Osteocyte (in vitro differentiated cells): ENCODE measurements around the gene FAM149A. TPM values are rescaled to one million over a fixed set of nuclear protein-coding genes. Genes with fewer than 3 reads are reported as not detected.
A peak's percentile ranks its signal among the peaks of the same experiment; 100 is the strongest.

ENCODE experiments used
- DNase-seq: peaks from one replicate; pipeline ENCODE4 v3.0.0; 2021; ENCODE audit warnings: mixed read lengths; ENCODE audit not compliant: unreplicated experiment; ENCODE audit errors: extremely low spot score
- H3K27ac Mint-ChIP-seq: one replicate; pipeline ENCODE4 v1.8.0; 2021; ENCODE audit warnings: mild to moderate bottlenecking, mixed read lengths; ENCODE audit not compliant: unreplicated experiment
- H3K27me3 Mint-ChIP-seq: one replicate; pipeline ENCODE4 v1.8.0; 2021; ENCODE audit warnings: mixed read lengths; ENCODE audit not compliant: unreplicated experiment
- H3K36me3 Mint-ChIP-seq: one replicate; pipeline ENCODE4 v1.8.0; 2021; ENCODE audit warnings: mixed read lengths; ENCODE audit not compliant: unreplicated experiment
- H3K4me1 Mint-ChIP-seq: one replicate; pipeline ENCODE4 v1.8.0; 2021; ENCODE audit warnings: mixed read lengths; ENCODE audit not compliant: unreplicated experiment
- H3K4me3 Mint-ChIP-seq: one replicate; pipeline ENCODE4 v1.8.0; 2021; ENCODE audit warnings: mild to moderate bottlenecking, moderate library complexity, mixed read lengths; ENCODE audit not compliant: unreplicated experiment
- H3K9me3 Mint-ChIP-seq: one replicate; pipeline ENCODE4 v1.8.0; 2021; ENCODE audit warnings: mixed read lengths; ENCODE audit not compliant: unreplicated experiment
- total RNA-seq: library from RNA; stranded (reverse); gene quantifications from 2 replicates; pipeline ENCODE4 v1.2.1, GENCODE V29; 2021
- TF ChIP-seq, protein P1 (sequence below): fragments of 200-600 bp; sonication (generic); IDR thresholded peaks from 2 replicates; pipeline ENCODE4 v1.5.0; 2021; ENCODE audit warnings: antibody characterized with exemption, mild to moderate bottlenecking, moderate library complexity

The FAM149A gene
- total RNA-seq, 1 donor from 2014 or later, result 2.3 TPM

DNA sequence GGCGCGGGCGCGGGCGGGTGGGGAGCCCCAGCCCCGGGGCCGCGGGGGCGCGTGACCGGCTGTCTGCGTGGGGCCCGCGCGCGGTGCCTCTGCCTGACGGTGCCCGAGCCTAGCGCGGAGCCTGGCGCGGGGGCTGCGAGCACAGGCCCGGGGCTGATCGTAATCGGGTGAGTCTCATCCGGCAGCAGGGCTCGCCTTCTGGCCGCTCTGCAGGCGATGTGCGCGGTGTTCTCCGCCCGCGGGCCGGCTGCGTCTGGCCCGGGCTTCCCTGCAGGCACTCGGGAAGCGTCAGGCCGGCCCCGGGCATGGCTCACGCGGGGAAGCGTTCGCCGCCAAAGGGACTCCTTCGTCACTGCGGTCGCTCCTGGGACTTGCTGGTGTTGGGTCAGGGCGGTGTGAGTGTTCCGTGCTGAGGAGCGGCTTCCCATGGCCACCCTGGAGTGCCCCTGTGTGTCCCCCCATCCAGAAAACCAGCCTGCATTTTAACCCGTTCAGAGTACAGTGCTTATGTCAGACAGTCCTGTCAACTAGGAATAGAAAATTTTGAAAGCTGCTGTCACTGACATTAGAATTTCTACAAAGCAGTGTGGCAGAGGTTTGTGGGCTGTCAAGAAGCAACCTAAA is 40.6 kb downstream of the FAM149A start:
- H3K4me1 Mint-ChIP-seq, result peaks cover 12% of the 10 kb centered on the region
- H3K9me3 Mint-ChIP-seq, result no peaks in the 10 kb centered on the region
- DNase-seq, result no peak
- H3K27ac Mint-ChIP-seq, result peak overlapping the region; percentile 56
- peak overlapping the region; percentile 80 for H3K4me3 Mint-ChIP-seq
- TF ChIP-seq, protein P1, sequence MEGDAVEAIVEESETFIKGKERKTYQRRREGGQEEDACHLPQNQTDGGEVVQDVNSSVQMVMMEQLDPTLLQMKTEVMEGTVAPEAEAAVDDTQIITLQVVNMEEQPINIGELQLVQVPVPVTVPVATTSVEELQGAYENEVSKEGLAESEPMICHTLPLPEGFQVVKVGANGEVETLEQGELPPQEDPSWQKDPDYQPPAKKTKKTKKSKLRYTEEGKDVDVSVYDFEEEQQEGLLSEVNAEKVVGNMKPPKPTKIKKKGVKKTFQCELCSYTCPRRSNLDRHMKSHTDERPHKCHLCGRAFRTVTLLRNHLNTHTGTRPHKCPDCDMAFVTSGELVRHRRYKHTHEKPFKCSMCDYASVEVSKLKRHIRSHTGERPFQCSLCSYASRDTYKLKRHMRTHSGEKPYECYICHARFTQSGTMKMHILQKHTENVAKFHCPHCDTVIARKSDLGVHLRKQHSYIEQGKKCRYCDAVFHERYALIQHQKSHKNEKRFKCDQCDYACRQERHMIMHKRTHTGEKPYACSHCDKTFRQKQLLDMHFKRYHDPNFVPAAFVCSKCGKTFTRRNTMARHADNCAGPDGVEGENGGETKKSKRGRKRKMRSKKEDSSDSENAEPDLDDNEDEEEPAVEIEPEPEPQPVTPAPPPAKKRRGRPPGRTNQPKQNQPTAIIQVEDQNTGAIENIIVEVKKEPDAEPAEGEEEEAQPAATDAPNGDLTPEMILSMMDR, result no peak
- no peaks in the 10 kb centered on the region for H3K36me3 Mint-ChIP-seq
- H3K27me3 Mint-ChIP-seq, result peaks cover 8% of the 10 kb centered on the region

DNA sequence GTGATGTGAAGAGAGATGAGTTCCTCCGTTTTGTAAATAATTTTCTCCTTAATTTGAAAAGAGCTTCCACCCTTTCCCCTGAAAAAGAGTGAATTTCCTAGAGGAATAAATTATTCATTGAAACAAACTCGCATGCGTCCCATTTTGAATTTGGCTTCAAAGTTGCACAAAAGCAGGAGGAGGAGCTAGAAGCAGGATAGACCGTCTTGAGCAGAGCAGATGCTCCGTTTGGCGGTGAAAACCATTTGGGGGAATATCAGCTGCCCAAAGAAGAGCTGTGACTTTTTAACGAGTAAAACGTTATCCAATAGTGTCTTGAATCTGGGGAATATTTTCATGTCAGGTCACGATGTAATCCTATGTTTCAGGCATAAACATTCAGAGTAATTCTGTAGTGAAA is 42.0 kb downstream of the FAM149A start:
- no peaks in the 10 kb centered on the region for H3K36me3 Mint-ChIP-seq
- no peaks in the 10 kb centered on the region for H3K9me3 Mint-ChIP-seq

GRCh38 chr4:186148336-186148975 is 44.0 kb downstream of the FAM149A start:
- DNase-seq, result no peak
- TF ChIP-seq, protein P1, result no peak
- H3K27me3 Mint-ChIP-seq, result peaks cover 8% of the 10 kb centered on the region
- no peak overlapping the region for H3K27ac Mint-ChIP-seq
- H3K4me1 Mint-ChIP-seq, result peaks cover 12% of the 10 kb centered on the region
- H3K36me3 Mint-ChIP-seq, result peaks cover 2% of the 10 kb centered on the region
- H3K9me3 Mint-ChIP-seq, result no peaks in the 10 kb centered on the region
- H3K4me3 Mint-ChIP-seq, result no peak overlapping the region

More for the DNA sequence above, 42.0 kb downstream of the FAM149A start:
- TF ChIP-seq, protein P1, result no peak
- DNase-seq, result no peak
- Mint-ChIP-seq H3K27ac (no peak overlapping the region), H3K27me3 (peaks cover 8% of the 10 kb centered on the region), H3K4me3 (no peak overlapping the region), H3K4me1 (peaks cover 12% of the 10 kb centered on the region)

GRCh38 chr4:186149872-186150271 is 45.4 kb downstream of the FAM149A start:
- Mint-ChIP-seq H3K27me3 (peaks cover 8% of the 10 kb centered on the region), H3K4me1 (peaks cover 6% of the 10 kb centered on the region), H3K36me3 (peaks cover 2% of the 10 kb centered on the region), H3K4me3 (no peak overlapping the region), H3K27ac (no peak overlapping the region), H3K9me3 (no peaks in the 10 kb centered on the region)
- TF ChIP-seq, protein P1, result peak; percentile 66
- peak; percentile 86 for DNase-seq

- H3K4me3 Mint-ChIP-seq, result no peak overlapping the region
- peaks cover 4% of the 10 kb centered on the region for H3K27me3 Mint-ChIP-seq
- DNase-seq, result peak; percentile 64
- no peak overlapping the region for H3K27ac Mint-ChIP-seq
- TF ChIP-seq, protein P1, result no peak
- H3K36me3 Mint-ChIP-seq, result peaks cover 2% of the 10 kb centered on the region
- no peaks in the 10 kb centered on the region for H3K9me3 Mint-ChIP-seq
- H3K4me1 Mint-ChIP-seq, result no peaks in the 10 kb centered on the region
Observed at GRCh38 chr4:186150926-186151325, 46.4 kb downstream of the FAM149A start.
